NCI-H82 treated with DMSO at 0.1 percent for 48 hours (cell line): ENCODE measurements around the gene SYAP1.
"Not testable (repeated sequence)": the region's sequence is repeated elsewhere in the genome, so short reads cannot be mapped to it uniquely, and the experiment has no call there.

Source experiments
- DNase-seq: peaks from one replicate; lab custom pipeline; 2025; ENCODE audit not compliant: unreplicated experiment; lab: John Stamatoyannopoulos, UW

The SYAP1 gene

GRCh38 chrX:16725072-16725471 lies 5.7 kb downstream of the SYAP1 start:
- DNase-seq: no peak

DNA sequence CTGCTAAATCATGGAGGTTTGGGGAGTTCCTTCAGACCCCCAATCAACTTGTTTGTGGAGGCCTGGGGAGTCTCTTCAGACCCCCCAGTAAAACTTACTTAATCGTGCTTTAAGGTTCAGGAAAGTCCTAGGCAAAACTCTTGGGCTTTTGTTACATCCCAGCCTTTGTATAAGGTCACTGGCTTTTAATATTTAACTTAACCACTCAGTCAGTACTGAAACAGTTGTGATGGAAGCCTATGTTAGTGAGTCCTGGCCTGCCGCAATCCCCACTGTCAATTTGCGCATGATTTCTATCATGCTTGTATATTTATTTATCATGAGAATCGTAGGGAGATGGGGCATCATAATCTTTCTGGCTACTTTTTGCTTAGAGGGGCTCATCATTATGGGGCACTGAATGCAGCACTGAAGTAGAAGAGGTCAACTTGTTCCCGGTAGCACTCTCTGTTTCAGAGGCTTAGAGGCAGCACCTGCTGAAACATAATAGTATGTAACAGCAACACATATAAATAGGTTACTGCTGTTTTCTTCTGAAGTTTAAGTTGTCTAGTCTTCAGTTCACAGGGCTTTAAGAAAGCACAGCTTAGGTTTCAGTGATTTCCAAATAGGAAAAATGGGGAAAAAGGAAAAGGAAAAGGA lies 7.1 kb downstream of the SYAP1 start:
- not testable (repeated sequence) for DNase-seq

DNA sequence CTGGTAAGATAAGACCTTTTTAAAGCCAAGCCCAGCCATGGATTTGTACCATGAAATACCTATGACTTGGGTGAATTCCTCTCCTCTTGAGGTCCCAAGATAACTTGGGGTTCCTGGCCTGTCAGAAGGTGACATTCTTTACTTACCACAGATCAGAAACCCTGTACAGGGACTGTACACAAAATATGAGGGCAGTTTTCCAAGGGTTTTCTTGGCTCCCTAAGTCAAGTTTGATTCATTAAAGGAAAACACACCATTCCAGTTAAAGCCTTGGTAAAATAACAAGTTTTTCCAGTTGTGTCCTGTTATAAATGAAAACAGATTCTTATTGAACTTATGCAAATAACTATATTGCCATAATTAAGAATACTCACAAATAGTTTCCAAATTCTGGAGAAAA lies 8.2 kb downstream of the SYAP1 start:
- DNase-seq: no peak

DNA sequence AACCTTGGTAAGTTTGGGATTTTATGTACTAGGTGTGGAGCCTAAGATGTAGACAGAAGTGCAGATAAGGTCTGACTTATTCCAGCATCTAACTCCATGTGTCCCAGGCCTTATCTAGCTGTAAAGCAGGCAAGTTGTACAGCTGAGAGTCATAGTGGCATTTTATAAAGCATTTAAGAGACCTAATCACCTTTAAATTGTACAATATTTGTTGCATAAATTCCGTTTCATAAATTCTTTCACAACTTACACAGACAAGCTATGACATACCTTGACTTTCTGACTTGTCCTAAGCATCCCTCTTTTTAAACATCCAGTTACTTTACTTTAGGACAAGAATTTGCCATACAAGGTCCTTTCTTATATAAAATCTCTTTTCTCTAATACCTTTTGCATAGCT lies 11.0 kb downstream of the SYAP1 start:
- DNase-seq: no peak

- DNase-seq: no peak
These were observed 13.6 kb downstream of the SYAP1 start for GRCh38 chrX:16733013-16733412.

- no peak for DNase-seq
These were observed 17.6 kb downstream of the SYAP1 start for GRCh38 chrX:16737024-16737423.

DNA sequence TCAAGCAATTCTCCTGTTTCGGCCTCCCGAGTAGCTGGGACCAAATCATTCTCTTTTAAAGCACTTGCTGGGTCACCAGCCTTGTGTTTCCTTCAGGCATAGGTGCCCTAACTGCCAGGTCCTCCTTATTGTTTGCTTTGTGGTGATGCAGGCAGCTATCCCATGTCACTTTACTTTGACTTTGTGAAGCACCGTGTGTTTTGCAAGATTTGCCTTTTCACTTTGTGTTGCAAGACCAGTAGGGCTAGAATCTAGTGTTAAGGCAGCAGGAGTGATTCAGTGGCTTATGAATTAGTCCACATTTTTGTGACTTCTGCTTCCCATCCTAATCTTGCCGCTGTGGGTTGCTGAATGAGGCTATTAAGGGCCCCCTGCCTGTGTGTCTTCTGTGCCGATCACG lies 20.2 kb downstream of the SYAP1 start:
- DNase-seq: no peak

DNA sequence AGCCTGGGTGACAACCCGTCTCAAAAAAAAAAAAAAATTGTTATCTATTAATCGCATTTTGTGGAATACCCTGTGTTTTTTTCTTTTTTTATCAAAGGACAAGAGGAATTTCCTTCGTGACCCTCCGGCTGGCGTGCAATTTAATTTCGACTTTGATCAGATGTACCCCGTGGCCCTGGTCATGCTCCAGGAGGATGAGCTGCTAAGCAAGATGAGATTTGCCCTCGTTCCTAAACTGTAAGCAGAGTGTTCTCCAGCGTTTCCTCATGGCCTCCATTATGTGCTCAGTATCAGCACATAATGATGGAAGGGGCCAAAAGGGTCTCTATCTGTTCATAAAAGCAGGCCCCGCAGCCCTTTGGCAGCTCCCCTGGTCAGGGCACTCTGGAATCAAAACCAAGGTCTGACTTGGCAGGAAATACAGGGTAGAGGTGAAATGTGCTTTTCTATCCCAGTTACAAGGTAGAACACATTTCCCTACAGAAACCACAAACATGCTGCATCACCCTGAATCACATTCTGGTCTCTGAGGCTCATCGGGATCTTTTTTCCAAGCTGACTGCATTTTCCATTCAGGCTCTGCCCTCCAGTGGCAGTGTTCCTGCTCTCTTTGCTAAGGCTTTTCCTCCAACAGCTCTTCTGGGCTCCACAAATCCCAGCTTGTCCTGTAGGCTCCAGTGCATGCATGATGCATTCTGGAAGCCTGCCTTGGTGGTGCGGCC lies 24.4 kb downstream of the SYAP1 start:
- DNase-seq: no peak

GRCh38 chrX:16745102-16745501 lies 25.7 kb downstream of the SYAP1 start:
- DNase-seq: no peak

DNA sequence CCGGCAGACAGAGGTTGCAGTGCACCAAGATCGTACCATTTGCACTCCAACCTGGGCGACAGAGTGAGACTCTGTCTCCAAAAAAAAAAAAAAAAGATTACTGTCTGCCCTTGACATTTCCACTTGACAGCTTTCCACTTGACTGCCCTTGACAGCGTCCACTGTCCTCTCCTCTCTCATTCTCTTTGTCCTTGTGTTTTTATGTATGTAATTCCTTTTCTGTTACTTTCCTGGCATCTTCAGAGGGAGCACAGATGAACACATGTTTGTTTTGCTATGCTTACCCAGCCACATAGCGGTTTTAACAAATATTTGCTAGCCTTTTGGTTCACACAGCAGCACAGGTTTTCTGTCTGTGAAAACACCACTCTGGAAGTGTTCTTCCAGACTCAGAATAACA lies 26.2 kb downstream of the SYAP1 start:
- DNase-seq: no peak

DNA sequence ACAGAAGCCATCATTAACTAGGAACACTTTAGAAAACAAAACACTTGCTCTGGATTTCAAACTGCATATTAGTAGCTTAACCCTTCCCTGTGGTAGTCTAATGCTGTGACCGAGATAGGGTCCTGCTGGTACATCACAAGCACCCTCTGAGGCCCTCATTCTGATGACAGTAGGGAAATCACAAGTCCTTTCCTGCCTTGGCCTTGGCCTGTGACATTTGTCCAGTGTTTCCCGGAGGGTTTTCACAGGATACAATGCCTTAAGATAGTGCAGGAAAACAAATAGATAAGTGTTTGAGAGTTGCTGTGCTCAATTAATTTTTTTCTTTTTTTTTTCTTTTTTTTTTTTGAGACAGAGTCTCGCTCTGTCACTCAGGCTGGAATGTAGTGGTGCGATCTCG lies 29.0 kb downstream of the SYAP1 start:
- no peak for DNase-seq

DNA sequence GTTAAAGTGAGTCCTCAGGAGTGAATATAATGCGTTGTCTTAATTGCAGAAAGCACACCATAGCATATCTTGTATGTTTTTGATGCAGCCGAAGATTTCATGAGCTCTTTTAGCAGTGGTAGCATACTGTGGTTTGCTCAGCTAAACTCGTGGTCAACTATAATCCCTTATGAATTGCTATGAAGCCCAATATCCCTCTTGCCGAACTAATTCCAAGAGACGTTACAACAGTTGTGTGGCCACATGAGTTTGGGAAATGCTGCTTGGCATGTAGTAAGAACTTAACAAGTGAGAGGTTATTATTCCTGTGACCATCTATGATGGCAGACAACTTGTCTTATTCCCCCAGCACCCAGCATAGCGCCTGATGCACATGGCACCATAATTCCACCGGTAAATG lies 30.7 kb downstream of the SYAP1 start:
- DNase-seq: no peak

GRCh38 chrX:16754019-16754418 lies 34.6 kb downstream of the SYAP1 start:
- DNase-seq: no peak

DNA sequence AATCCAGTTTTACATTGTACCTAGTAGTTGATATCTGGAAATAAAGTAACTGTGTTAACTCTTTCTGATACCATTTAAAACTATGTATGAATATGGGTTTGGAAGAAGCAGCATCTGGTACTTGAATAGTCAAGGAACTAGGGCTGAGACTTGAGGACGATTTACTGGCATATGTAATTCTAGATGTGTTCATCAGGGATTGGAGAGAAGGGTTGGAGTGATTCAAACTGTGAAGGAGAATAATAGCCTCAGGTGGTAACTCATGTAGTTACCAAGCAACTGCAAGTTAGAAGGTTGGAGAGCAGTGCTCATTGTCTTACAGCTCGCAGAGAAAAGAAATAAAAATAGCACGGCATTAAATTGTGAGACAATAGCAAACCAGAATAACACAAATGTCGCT lies 37.3 kb downstream of the SYAP1 start:
- no peak for DNase-seq

- DNase-seq: not testable (repeated sequence)
These were observed 42.1 kb downstream of the SYAP1 start for GRCh38 chrX:16761500-16761899.

GRCh38 chrX:16762579-16762978 lies 43.2 kb downstream of the SYAP1 start:
- no peak for DNase-seq

- DNase-seq: no peak
These were observed 46.2 kb downstream of the SYAP1 start for GRCh38 chrX:16765594-16765993.

GRCh38 chrX:16770970-16771482 lies 51.6 kb downstream of the SYAP1 start:
- no peak for DNase-seq

- DNase-seq: peak; percentile 65
These were observed 52.3 kb downstream of the SYAP1 start for GRCh38 chrX:16771483-16772398.

DNA sequence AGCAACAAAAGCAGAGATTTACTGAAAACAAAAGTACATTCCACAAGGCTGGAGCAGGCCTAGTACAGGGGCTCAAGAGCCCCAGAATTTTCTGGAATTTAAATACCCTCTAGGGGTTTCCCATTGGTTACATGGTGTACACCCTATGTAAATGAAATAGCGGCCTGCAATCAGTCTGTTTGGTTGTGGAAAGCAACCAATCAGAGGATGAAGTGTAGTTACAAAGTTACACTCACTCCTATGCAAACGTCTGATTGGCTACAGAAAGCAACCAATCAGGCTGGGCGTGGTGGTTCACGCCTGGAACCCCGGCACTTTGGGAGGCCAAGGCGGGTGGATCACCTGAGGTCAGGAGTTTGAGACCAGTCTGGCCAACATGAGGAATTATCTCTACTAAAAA lies 53.0 kb downstream of the SYAP1 start:
- no peak for DNase-seq

DNA sequence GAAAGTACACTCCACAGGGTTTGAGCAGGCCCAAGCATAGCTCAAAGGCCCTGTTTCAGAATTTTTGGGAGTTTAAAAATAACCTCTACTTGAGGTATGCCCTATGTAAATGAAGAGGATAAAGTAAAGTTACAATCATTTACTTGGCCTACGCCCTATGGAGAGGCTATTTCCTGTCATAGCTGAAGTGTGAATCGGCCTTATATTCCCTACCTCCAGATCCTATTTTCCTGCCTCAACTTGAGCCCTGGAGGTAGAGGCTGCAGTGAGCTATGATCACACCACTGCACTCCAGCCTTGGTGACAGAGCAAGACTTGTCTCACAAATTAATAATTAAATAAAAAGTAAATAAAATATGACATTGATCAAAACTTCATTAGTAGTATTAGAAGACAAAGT lies 55.3 kb downstream of the SYAP1 start:
- no peak for DNase-seq

DNA sequence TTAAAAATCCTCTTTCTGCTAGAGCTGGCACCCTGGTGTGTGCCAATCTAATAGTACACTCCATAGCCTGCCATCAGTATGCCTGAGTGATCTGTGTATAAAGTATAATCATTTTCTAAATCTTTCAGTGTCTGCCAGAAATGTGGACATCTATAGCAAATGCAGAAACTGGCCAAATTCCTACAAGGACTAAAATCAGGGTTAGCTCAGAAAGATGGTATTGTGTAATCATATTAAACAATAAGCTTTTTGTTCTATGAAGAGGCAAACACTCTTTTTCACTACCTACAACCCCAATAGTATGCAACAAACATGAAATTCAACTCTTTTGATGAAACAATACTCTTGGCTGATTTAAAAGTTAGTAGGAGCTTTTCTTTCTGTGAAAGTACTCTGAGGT lies 59.1 kb downstream of the SYAP1 start:
- no peak for DNase-seq
